ENCODE data around the gene ALDH3B2. TPM values are rescaled to one million over a fixed set of nuclear protein-coding genes. Genes with fewer than 3 reads are reported as not detected.
A peak's percentile ranks its signal among the peaks of the same experiment; 100 is the strongest.

ALDH3B2 gene
- total RNA-seq, 4 donors from 2014 or later, result 3.4 TPM; not detected in 3

- TF ChIP-seq EP300 (IDR thresholded peaks at IDR 0.05) (no peak), POLR2A (IDR thresholded peaks at IDR 0.05) (no peak), CTCF (IDR thresholded peaks at IDR 0.05) (no peak)
- 85% methylated on average over 2 of the region's 7 CpGs; no CpG with 5 or more reads in 1 of the 2 donors for WGBS, 2 donors (ENCODE audit: low coverage in 1 of 2)
- Histone ChIP-seq H3K4me3 (no peak overlapping the region), H3K4me1 (peaks cover 0 to 24% (median 5%) of the 10 kb centered on the region in 3 donors), H3K36me3 (peaks cover 0 to 4% of the 10 kb centered on the region in 2 donors), H3K27ac (peak overlapping the region in 3 of 4 donors; percentile 96 to 98 (median 96)), H3K27me3 (peaks cover 14% of the 10 kb centered on the region), H3K9me3 (no peaks in the 10 kb centered on the region)
- ATAC-seq, result no peak
Measured at GRCh38 chr11:67631411-67631810, 43.0 kb downstream of the ALDH3B2 start.

DNA sequence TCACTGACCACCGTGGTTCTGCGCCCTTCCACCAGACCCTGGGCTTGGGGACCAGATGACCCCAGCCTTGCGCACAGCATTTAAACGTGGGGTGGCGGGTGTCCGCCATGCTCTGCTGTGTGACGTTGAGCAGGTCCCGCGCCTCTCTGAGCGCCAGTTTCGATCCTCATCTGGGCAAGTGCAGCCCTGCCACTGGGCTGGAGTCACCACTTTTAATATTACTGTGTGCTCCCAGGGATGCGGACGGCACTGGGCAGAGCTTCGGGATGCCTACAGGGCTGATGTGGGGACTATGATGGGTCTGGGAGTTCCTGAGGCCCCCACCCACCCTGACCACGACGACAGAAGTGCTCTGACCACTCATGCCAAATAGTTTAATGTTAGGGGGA is 43.5 kb downstream of the ALDH3B2 start:
- no peak for ATAC-seq
- Histone ChIP-seq H3K27me3 (peaks cover 14% of the 10 kb centered on the region), H3K27ac (peak overlapping the region; percentile 31 to 98 (median 96)), H3K9me3 (no peaks in the 10 kb centered on the region), H3K4me3 (peak overlapping the region; percentile 48 to 79), H3K36me3 (peaks cover 0 to 4% of the 10 kb centered on the region in 2 donors), H3K4me1 (peaks cover 0 to 24% (median 5%) of the 10 kb centered on the region in 3 donors)
- WGBS, 2 donors (ENCODE audit: low coverage in 1 of 2), result no CpG with 5 or more reads among the region's 16 CpGs
- TF ChIP-seq POLR2A (IDR thresholded peaks at IDR 0.05) (no peak), CTCF (IDR thresholded peaks at IDR 0.05) (no peak), EP300 (IDR thresholded peaks at IDR 0.05) (no peak), POLR2AphosphoS5 (IDR thresholded peaks at IDR 0.05) (no peak)

DNA sequence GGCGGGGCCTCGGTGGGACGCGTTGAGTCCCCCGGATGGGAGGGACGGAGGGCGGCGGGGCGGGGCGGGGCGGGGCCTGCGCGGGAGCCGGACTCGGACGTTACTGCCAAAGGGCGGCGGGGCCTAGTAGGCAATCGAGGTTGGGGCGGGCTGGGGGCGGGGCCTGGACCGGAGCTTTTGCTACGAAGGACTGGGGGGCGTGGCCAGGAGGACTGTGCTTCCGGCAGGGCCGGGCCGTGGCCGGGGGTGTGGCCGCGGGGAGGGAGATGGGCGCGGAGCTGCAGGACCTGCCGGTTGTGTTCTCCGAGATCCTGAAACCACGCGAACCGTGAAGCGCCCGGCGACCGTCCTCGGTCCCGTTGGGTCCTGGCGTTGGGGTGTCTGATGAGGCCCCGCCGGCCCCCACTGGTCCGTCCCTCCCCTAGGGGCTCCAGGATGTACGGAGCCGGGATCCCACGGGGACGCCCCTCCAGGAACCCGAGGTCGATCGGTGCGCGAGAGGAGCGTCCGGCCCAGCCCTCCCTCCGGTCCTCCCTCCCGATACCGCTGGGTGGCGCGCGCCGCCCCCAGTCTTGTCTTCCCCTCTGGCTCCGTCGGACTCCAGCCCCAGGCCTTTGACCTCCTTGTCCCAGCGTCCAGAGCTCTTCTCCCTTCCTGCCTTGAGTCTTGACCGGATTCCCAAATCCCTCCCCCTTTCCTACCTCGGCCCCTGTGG is 44.0 kb downstream of the ALDH3B2 start:
- Histone ChIP-seq H3K4me1 (peaks cover 0 to 24% (median 5%) of the 10 kb centered on the region in 3 donors), H3K4me3 (peak overlapping the region; percentile 48 to 79), H3K27me3 (peaks cover 11% of the 10 kb centered on the region), H3K27ac (peak overlapping the region; percentile 54 to 98 (median 96)), H3K9me3 (no peaks in the 10 kb centered on the region), H3K36me3 (peaks cover 0 to 4% of the 10 kb centered on the region in 2 donors)
- peak; percentile 87 for ATAC-seq
- TF ChIP-seq POLR2AphosphoS5 (IDR thresholded peaks at IDR 0.05), result peak; percentile 48
- TF ChIP-seq EP300 (IDR thresholded peaks at IDR 0.05), result no peak
- TF ChIP-seq POLR2A (IDR thresholded peaks at IDR 0.05), result peak; percentile 20 to 39
- TF ChIP-seq CTCF (IDR thresholded peaks at IDR 0.05), result peak in 3 of 4 experiments; percentile 55 to 82 (median 76)
- 0% methylated on average over 13 of the region's 70 CpGs; no CpG with 5 or more reads in 1 of the 2 donors for WGBS, 2 donors (ENCODE audit: low coverage in 1 of 2)

GRCh38 chr11:67629386-67630227 is 44.8 kb downstream of the ALDH3B2 start, which contains the start of gene NUDT8:
TSS of gene NUDT8 (minus strand) at chr11:67629937. CDS start at chr11:67629911, 26 bp downstream.
- Histone ChIP-seq H3K27me3 (peaks cover 3% of the 10 kb centered on the region), H3K9me3 (no peaks in the 10 kb centered on the region), H3K36me3 (peaks cover 0 to 4% of the 10 kb centered on the region in 2 donors), H3K4me3 (peak within 1 kb of the TSS; percentile 48 to 79), H3K27ac (peak within 1 kb of the TSS; percentile 54 to 98 (median 96)), H3K4me1 (peaks cover 0 to 24% (median 5%) of the 10 kb centered on the region in 3 donors)
- ATAC-seq, result peak; percentile 82
- WGBS, 2 donors (ENCODE audit: low coverage in 1 of 2), result 0% methylated on average over 3 to 16 of the region's 102 CpGs
- TF ChIP-seq EP300 (IDR thresholded peaks at IDR 0.05) (no peak), CTCF (IDR thresholded peaks at IDR 0.05) (peak in 3 of 4 experiments; percentile 83 to 93 (median 91)), POLR2AphosphoS5 (IDR thresholded peaks at IDR 0.05) (peak; percentile 29), POLR2A (IDR thresholded peaks at IDR 0.05) (peak; percentile 34 to 49)

Measured in gastroesophageal sphincter (tissue), 4 donors.